Prostate gland (tissue), 2 donors: ENCODE data around the gene ORAI3. TPM values are rescaled to one million over a fixed set of nuclear protein-coding genes. Genes with fewer than 3 reads are reported as not detected.

ENCODE experiments used
- DNase-seq: peaks from one replicate; pipeline ENCODE4 v3.0.0-alpha.2; 2019; ENCODE audit warnings: low spot score
- H3K27ac ChIP-seq, 2 donors: fragments of 200-600 bp; sonication (generic); 2 replicates each; pipeline ENCODE4 v1.5.1; 2017 to 2019
- H3K27me3 ChIP-seq: fragments of 200-600 bp; sonication (generic); replicated peaks from 2 replicates; pipeline ENCODE4 v1.5.1; 2019; ENCODE audit not compliant: insufficient read depth
- H3K36me3 ChIP-seq, 2 donors: fragments of 200-600 bp; sonication (generic); 1 replicate in 1 of 2; 2 replicates in 1 of 2; pipeline versions ENCODE4 v1.5.1 to v1.8.1; 2017 to 2019
- H3K4me1 ChIP-seq: fragments of 200-600 bp; sonication (generic); replicated peaks from 2 replicates; pipeline ENCODE4 v1.5.1; 2019
- H3K4me3 ChIP-seq, 2 donors: fragments of 200-600 bp; sonication (generic); 2 replicates each; pipeline ENCODE4 v1.5.1; 2017 to 2019
- H3K9me3 ChIP-seq: fragments of 200-600 bp; sonication (generic); 2 replicates; pipeline ENCODE4 v1.5.1; 2017
- POLR2A ChIP-seq: fragments of 450-650 bp; IDR thresholded peaks from one replicate; pipeline ENCODE4 v1.6.1; 2016; ENCODE audit warnings: antibody characterized with exemption, mild to moderate bottlenecking
- POLR2AphosphoS5 ChIP-seq: sonication (generic); formaldehyde crosslinking; IDR thresholded peaks from one replicate; pipeline ENCODE4 v1.6.1; 2017; ENCODE audit warnings: antibody characterized with exemption
- WGBS: methylation state at CpG from one replicate; pipeline ENCODE4 v1.1.5; 2018; 5-methylcytosine and 5-hydroxymethylcytosine counted together
- intact Hi-C: fragments of 100-400 bp; cut with DNase I; formaldehyde crosslinking; loops from one replicate; pipeline ENCODE4 v1.14.2; 2022
- total RNA-seq, 2 donors: library from RNA; depleted of rRNA; stranded (reverse); fragments of >200 nt; gene quantifications; one replicate each; pipeline ENCODE4 v1.1.0, GENCODE V29; 2016
- TF ChIP-seq, protein P1 (sequence below), 4 experiments: fragments of 200-600 bp in 2 of 4; fragments of 450-650 bp in 2 of 4; sonication (generic) in 2 of 4; IDR thresholded peaks; 1 replicate in 3 of 4; 2 replicates in 1 of 4; pipeline ENCODE4 v1.5.1; 2016 to 2019; ENCODE audit warnings: antibody characterized with exemption in 4 of 4, mild to moderate bottlenecking in 2 of 4, moderate library complexity in 2 of 4

ORAI3 gene
- total RNA-seq, 2 donors from 2014 or later: 74.6 to 114 TPM

DNA sequence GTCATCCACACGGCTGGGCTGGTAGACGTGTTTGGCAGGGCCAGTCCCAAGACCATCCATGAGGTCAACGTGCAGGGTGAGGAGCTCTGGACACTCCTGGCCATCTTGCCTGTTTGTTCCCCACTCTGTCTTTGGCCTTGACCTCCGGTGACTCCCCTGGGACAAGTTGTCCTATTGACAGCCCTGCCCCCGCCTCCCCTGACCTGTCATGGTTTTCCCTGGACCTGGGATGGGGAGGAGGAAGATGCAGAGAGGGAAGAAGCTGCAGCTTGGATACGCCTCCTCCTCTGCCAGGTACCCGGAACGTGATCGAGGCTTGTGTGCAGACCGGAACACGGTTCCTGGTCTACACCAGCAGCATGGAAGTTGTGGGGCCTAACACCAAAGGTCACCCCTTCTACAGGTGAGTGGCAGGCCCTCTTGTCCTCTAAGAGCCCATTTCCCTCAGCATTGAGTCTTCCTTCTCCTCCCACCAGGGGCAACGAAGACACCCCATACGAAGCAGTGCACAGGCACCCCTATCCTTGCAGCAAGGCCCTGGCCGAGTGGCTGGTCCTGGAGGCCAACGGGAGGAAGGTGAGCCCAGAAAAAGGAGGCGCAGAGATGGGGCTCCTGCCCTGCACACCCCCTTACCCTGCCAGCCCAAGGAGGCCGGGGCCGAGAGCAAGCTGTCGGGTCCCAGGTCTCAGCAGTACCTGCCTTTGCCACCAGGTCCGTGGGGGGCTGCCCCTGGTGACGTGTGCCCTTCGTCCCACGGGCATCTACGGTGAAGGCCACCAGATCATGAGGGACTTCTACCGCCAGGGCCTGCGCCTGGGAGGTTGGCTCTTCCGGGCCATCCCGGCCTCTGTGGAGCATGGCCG, 37.5 kb downstream of the ORAI3 start:
- H3K36me3 ChIP-seq: peaks cover 2 to 4% of the 10 kb centered on the region in 2 donors
- DNase-seq: no peak
- no peaks in the 10 kb centered on the region for H3K9me3 ChIP-seq
- intact Hi-C loops: loop anchor here (10.0 kb wide), 2 partner anchors 108 to 888 kb away; partner anchors contain the start of genes VKORC1 and ZNF267
- TF ChIP-seq POLR2A (no peak), POLR2AphosphoS5 (no peak)
- TF ChIP-seq, protein P1, sequence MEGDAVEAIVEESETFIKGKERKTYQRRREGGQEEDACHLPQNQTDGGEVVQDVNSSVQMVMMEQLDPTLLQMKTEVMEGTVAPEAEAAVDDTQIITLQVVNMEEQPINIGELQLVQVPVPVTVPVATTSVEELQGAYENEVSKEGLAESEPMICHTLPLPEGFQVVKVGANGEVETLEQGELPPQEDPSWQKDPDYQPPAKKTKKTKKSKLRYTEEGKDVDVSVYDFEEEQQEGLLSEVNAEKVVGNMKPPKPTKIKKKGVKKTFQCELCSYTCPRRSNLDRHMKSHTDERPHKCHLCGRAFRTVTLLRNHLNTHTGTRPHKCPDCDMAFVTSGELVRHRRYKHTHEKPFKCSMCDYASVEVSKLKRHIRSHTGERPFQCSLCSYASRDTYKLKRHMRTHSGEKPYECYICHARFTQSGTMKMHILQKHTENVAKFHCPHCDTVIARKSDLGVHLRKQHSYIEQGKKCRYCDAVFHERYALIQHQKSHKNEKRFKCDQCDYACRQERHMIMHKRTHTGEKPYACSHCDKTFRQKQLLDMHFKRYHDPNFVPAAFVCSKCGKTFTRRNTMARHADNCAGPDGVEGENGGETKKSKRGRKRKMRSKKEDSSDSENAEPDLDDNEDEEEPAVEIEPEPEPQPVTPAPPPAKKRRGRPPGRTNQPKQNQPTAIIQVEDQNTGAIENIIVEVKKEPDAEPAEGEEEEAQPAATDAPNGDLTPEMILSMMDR (IDR thresholded peaks at IDR 0.05): no peak
- no peaks in the 10 kb centered on the region for H3K27me3 ChIP-seq
- H3K4me3 ChIP-seq: no peak overlapping the region
- no peak overlapping the region for H3K27ac ChIP-seq
- WGBS: 93% methylated on average over 29 of the region's 29 CpGs
- no peaks in the 10 kb centered on the region for H3K4me1 ChIP-seq

- TF ChIP-seq POLR2A (no peak), POLR2AphosphoS5 (no peak)
- TF ChIP-seq, protein P1 (IDR thresholded peaks at IDR 0.05): no peak
- no peaks in the 10 kb centered on the region for H3K36me3 ChIP-seq
- H3K27ac ChIP-seq: no peak overlapping the region
- H3K4me1 ChIP-seq: no peaks in the 10 kb centered on the region
- H3K4me3 ChIP-seq: no peak overlapping the region
- H3K9me3 ChIP-seq: no peaks in the 10 kb centered on the region
- WGBS: 93% methylated on average over 30 of the region's 30 CpGs
- no peak for DNase-seq
- intact Hi-C loops: loop anchor here (10.0 kb wide), 2 partner anchors 107 to 887 kb away; partner anchors contain the start of genes VKORC1 and ZNF267
- no peaks in the 10 kb centered on the region for H3K27me3 ChIP-seq
Observed at GRCh38 chr16:30987581-30988190, 38.8 kb downstream of the ORAI3 start.

- WGBS: 88% methylated on average over 23 of the region's 23 CpGs
- no peaks in the 10 kb centered on the region for H3K9me3 ChIP-seq
- intact Hi-C loops: loop anchor here (10.0 kb wide), 2 partner anchors 105 to 885 kb away; partner anchors contain the start of genes VKORC1 and ZNF267
- no peaks in the 10 kb centered on the region for H3K36me3 ChIP-seq
- no peaks in the 10 kb centered on the region for H3K27me3 ChIP-seq
- H3K4me3 ChIP-seq: no peak overlapping the region
- no peaks in the 10 kb centered on the region for H3K4me1 ChIP-seq
- no peak overlapping the region for H3K27ac ChIP-seq
- DNase-seq: no peak
- TF ChIP-seq, protein P1 (IDR thresholded peaks at IDR 0.05): no peak
- no peak for TF ChIP-seq POLR2AphosphoS5
- no peak for TF ChIP-seq POLR2A
Observed at GRCh38 chr16:30989469-30990047, 40.7 kb downstream of the ORAI3 start.

DNA sequence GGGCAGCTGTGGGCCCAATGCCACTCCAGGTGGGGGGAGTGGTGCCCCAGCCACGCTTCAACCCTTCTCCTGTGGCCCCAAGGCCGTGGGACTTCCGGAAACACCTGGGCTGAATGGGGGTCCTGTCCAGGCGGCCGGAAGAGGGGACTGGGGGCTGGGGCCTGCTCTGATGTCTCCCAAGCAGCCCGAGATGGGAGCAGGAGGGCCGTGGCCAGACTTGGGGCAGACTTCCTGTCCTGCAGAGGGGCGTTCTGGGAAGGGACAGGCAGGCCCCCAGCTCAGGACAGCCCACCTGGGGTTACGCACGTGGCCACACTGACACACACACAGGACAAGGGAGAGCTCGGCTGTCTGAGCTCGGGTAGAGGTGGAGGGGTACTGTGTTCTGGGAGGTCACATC, 41.2 kb downstream of the ORAI3 start:
- intact Hi-C loops: no loop called here
- Histone ChIP-seq H3K9me3 (no peaks in the 10 kb centered on the region), H3K27ac (no peak overlapping the region), H3K36me3 (no peaks in the 10 kb centered on the region), H3K27me3 (no peaks in the 10 kb centered on the region), H3K4me1 (no peaks in the 10 kb centered on the region), H3K4me3 (no peak overlapping the region)
- WGBS: 74% methylated on average over 7 of the region's 12 CpGs
- no peak for DNase-seq
- no peak for TF ChIP-seq POLR2A
- TF ChIP-seq, protein P1 (IDR thresholded peaks at IDR 0.05): no peak
- TF ChIP-seq POLR2AphosphoS5: no peak
